ENCODE data around the gene STAB2.

The STAB2 gene

DNA sequence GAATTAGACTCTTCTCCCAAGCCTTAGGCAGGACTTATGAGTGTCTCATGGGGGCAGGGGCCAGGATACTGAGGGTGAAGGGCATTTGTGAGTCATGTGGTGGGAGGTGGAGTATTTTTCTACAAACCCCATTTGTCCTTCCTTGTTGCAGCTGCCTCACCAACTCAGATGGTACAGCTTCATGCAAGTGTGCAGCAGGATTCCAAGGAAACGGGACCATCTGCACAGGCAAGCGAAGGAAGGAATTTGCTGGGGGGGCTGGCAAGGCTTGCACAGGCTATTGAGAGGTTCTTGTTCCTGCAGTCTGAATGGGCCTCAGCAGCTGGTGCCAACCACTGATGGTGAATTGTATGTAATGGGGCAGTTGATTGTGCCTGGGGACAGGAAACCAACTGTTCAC, 125.1 kb downstream of the STAB2 start:
- Histone ChIP-seq H3K36me3 (replicated peaks; ENCODE audit: low read depth, low read length) (no peaks in the 10 kb centered on the region), H4K20me1 (ENCODE audit: insufficient read depth, low read length) (no peaks in the 10 kb centered on the region), H3K27me3 (ENCODE audit: low read depth, low read length) (peaks cover 11% of the 10 kb centered on the region; the same call in 1 of the 2 replicates), H3K79me2 (ENCODE audit: low read length) (no peaks in the 10 kb centered on the region), H3K9me3 (ENCODE audit: insufficient read depth, low read length) (no peaks in the 10 kb centered on the region), H2AFZ (ENCODE audit: low read depth, low read length) (no peak overlapping the region), H3K4me3 (ENCODE audit: low read length) (no peak overlapping the region), H3K4me2 (ENCODE audit: low read length) (no peak overlapping the region), H3K9ac (ENCODE audit: low read length) (no peak overlapping the region), H3K4me1 (ENCODE audit: low read length) (peaks cover 5% of the 10 kb centered on the region), H3K27ac (ENCODE audit: low read length) (no peak overlapping the region)
- TF ChIP-seq, protein P1, sequence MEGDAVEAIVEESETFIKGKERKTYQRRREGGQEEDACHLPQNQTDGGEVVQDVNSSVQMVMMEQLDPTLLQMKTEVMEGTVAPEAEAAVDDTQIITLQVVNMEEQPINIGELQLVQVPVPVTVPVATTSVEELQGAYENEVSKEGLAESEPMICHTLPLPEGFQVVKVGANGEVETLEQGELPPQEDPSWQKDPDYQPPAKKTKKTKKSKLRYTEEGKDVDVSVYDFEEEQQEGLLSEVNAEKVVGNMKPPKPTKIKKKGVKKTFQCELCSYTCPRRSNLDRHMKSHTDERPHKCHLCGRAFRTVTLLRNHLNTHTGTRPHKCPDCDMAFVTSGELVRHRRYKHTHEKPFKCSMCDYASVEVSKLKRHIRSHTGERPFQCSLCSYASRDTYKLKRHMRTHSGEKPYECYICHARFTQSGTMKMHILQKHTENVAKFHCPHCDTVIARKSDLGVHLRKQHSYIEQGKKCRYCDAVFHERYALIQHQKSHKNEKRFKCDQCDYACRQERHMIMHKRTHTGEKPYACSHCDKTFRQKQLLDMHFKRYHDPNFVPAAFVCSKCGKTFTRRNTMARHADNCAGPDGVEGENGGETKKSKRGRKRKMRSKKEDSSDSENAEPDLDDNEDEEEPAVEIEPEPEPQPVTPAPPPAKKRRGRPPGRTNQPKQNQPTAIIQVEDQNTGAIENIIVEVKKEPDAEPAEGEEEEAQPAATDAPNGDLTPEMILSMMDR (IDR thresholded peaks at IDR 0.05; ENCODE audit: low read depth, low read length): no peak
- TF ChIP-seq EZH2phosphoT487 (IDR thresholded peaks at IDR 0.05; ENCODE audit: low read depth): no peak

DNA sequence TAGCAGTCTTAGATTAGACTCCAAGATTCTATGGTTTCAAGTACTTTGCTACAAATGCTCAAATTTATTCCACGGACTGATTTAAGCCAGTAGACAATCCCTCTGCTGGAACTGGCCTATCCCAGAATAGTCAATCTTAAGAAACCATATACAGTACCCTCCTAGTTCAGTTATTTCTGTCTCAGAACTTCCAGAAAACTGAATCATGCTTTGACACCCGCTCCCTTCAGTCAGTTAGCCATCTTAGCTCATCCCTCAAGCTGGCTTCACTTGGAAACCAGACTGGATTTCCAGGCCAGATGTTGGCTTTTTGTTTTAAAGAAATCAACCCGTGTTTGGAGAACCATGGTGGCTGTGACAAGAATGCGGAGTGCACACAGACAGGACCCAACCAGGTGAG, 128.4 kb downstream of the STAB2 start:
- H2AFZ ChIP-seq (ENCODE audit: low read depth, low read length): no peak overlapping the region
- H3K9me3 ChIP-seq (ENCODE audit: insufficient read depth, low read length): no peaks in the 10 kb centered on the region
- no peaks in the 10 kb centered on the region for H3K27me3 ChIP-seq (ENCODE audit: low read depth, low read length)
- TF ChIP-seq, protein P1 (IDR thresholded peaks at IDR 0.05; ENCODE audit: low read depth, low read length): no peak
- TF ChIP-seq EZH2phosphoT487 (IDR thresholded peaks at IDR 0.05; ENCODE audit: low read depth): no peak
- no peaks in the 10 kb centered on the region for H3K79me2 ChIP-seq (ENCODE audit: low read length)
- no peak overlapping the region for H3K27ac ChIP-seq (ENCODE audit: low read length)
- H3K4me3 ChIP-seq (ENCODE audit: low read length): no peak overlapping the region
- H3K36me3 ChIP-seq (replicated peaks; ENCODE audit: low read depth, low read length): no peaks in the 10 kb centered on the region
- peaks cover 5% of the 10 kb centered on the region for H3K4me1 ChIP-seq (ENCODE audit: low read length)
- H3K4me2 ChIP-seq (ENCODE audit: low read length): no peak overlapping the region
- no peaks in the 10 kb centered on the region for H4K20me1 ChIP-seq (ENCODE audit: insufficient read depth, low read length)
- H3K9ac ChIP-seq (ENCODE audit: low read length): no peak overlapping the region

DNA sequence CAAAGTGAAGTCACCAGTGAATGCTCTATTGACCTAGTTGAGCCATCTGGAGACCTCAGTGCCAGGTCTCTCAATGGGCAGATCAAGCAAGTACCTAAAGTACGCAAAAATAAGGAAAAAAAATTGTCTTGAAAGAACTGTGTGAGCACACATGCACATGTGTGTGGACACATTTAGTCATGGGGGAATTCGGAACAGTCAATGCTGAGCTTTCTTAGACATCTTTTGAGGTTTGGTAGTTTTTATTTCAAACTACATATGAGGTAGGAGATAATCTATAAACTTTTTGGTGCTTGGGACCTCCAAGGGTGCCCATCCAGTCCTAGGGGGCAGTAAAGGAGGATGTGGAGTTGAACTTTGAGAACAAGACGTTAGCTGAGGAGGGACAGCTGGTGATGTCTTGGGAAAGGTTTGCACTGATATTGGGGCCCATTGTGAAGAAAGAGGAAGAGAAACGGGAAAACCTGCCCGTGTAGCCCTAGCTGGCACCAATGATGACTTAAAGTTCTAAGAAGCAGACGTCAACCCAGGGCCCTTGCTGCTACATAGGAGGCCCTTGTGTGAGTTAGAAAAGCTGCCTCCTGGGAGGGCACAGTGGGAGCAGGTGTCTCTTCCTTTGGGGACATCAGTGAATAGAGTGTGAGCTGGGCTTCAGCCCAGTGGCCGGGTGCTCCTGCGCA, 129.6 kb downstream of the STAB2 start:
- Histone ChIP-seq H3K79me2 (ENCODE audit: low read length) (no peaks in the 10 kb centered on the region), H3K36me3 (replicated peaks; ENCODE audit: low read depth, low read length) (no peaks in the 10 kb centered on the region), H3K4me1 (ENCODE audit: low read length) (peaks cover 5% of the 10 kb centered on the region), H3K27ac (ENCODE audit: low read length) (no peak overlapping the region), H3K9ac (ENCODE audit: low read length) (no peak overlapping the region), H3K4me2 (ENCODE audit: low read length) (no peak overlapping the region), H2AFZ (ENCODE audit: low read depth, low read length) (no peak overlapping the region), H3K4me3 (ENCODE audit: low read length) (no peak overlapping the region), H3K9me3 (ENCODE audit: insufficient read depth, low read length) (no peaks in the 10 kb centered on the region), H4K20me1 (ENCODE audit: insufficient read depth, low read length) (no peaks in the 10 kb centered on the region), H3K27me3 (ENCODE audit: low read depth, low read length) (no peaks in the 10 kb centered on the region)
- no peak for TF ChIP-seq EZH2phosphoT487 (IDR thresholded peaks at IDR 0.05; ENCODE audit: low read depth)
- TF ChIP-seq, protein P1 (IDR thresholded peaks at IDR 0.05; ENCODE audit: low read depth, low read length): no peak

DNA sequence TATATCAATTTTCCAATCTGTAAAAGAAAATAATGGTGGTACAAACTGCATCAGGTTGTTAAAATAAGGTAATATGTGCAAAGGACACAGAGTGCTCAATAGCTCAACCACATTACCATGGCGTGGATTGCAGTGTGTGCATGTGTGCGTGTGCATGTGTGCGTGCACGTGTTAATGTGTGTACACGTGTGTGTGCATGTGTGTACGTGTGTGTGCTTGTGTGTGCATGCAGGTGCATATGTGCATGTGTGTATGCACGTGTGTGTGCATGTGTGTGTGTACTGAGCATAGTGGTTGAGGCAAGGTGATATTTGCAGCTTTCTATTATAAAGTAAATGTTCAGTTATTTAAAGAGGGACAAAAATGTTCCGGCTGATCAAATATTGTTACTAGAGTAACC, 138.3 kb downstream of the STAB2 start:
- no peak overlapping the region for H3K4me3 ChIP-seq (ENCODE audit: low read length)
- H3K27me3 ChIP-seq (ENCODE audit: low read depth, low read length): no peaks in the 10 kb centered on the region; the same call in 1 of the 2 replicates
- H2AFZ ChIP-seq (ENCODE audit: low read depth, low read length): no peak overlapping the region
- H3K9me3 ChIP-seq (ENCODE audit: insufficient read depth, low read length): no peaks in the 10 kb centered on the region
- no peaks in the 10 kb centered on the region for H3K36me3 ChIP-seq (replicated peaks; ENCODE audit: low read depth, low read length)
- no peaks in the 10 kb centered on the region for H3K4me1 ChIP-seq (ENCODE audit: low read length)
- no peak overlapping the region for H3K27ac ChIP-seq (ENCODE audit: low read length)
- no peak overlapping the region for H3K4me2 ChIP-seq (ENCODE audit: low read length)
- no peaks in the 10 kb centered on the region for H4K20me1 ChIP-seq (ENCODE audit: insufficient read depth, low read length)
- H3K9ac ChIP-seq (ENCODE audit: low read length): no peak overlapping the region
- H3K79me2 ChIP-seq (ENCODE audit: low read length): no peaks in the 10 kb centered on the region
- TF ChIP-seq, protein P1 (IDR thresholded peaks at IDR 0.05; ENCODE audit: low read depth, low read length): no peak
- TF ChIP-seq EZH2phosphoT487 (IDR thresholded peaks at IDR 0.05; ENCODE audit: low read depth): no peak
